Endothelial cell of umbilical vein (primary cell): ENCODE measurements around the gene CENPU. TPM values are rescaled to one million over a fixed set of nuclear protein-coding genes. Genes with fewer than 3 reads are reported as not detected.

Experiments
- BruUV-seq: library from RNA; stranded (reverse); fragments of 400-500 nt; replicated peaks from 2 replicates; lab custom pipeline; 2021; lab: Mats Ljungman, UMichigan
- CTCF ChIA-PET: fragments of 300-600, 350-600 bp; sonication (Branson Sonifier 250); formaldehyde crosslinking; loops from one replicate; lab custom pipeline; 2021; ENCODE audit warnings: antibody characterized with exemption, inconsistent platforms; lab: Charles Lee
- POLR2A ChIA-PET: fragments of 300-600, 350-600 bp; sonication (Branson Sonifier 250); formaldehyde crosslinking; loops from one replicate; lab custom pipeline; 2021; ENCODE audit warnings: antibody characterized with exemption, inconsistent platforms; lab: Charles Lee
- DNase-seq: peaks from one replicate; pipeline ENCODE4 v3.0.0-alpha.2; 2011; ENCODE audit warnings: low read depth, low spot score
- FAIRE-seq: peaks from 2 replicates; lab custom pipeline; 2011; peaks lifted over from hg19 to GRCh38; lab: Jason Lieb, UNC
- H2AFZ ChIP-seq: 2 replicates; pipeline ENCODE4 v1.6.0; 2012; ENCODE audit warnings: low read depth, low read length, control low read depth, inconsistent platforms
- H3K27ac ChIP-seq: 2 replicates; pipeline ENCODE4 v1.5.1; 2011; ENCODE audit warnings: low read depth, mild to moderate bottlenecking, control low read depth, low read length, moderate library complexity; ENCODE audit not compliant: insufficient read depth
- H3K27me3 ChIP-seq, 2 experiments: 2 replicates each; pipeline versions ENCODE4 v1.6.0 to v1.6.1; 2011; ENCODE audit warnings: low read length in 2 of 2, mixed read lengths in 1 of 2; ENCODE audit not compliant: control insufficient read depth in 2 of 2, insufficient read depth in 2 of 2
- H3K36me3 ChIP-seq, 2 experiments: 2 replicates in 1 of 2; 3 replicates in 1 of 2; pipeline ENCODE4 v1.5.1; 2011; ENCODE audit warnings: low read length in 2 of 2, mild to moderate bottlenecking in 1 of 2, moderate library complexity in 1 of 2; ENCODE audit not compliant: control insufficient read depth in 2 of 2, insufficient read depth in 2 of 2; ENCODE audit errors: extremely low read depth in 1 of 2
- H3K4me1 ChIP-seq: 3 replicates; pipeline ENCODE4 v1.5.1; 2011; ENCODE audit warnings: mild to moderate bottlenecking, low read length; ENCODE audit not compliant: control insufficient read depth, insufficient read depth; ENCODE audit errors: extremely low read depth
- H3K4me2 ChIP-seq: 2 replicates; pipeline ENCODE4 v1.6.1; 2011; ENCODE audit warnings: low read length, control low read depth, mixed read lengths; ENCODE audit not compliant: insufficient read depth
- H3K4me3 ChIP-seq, 3 experiments: fragments of 200-600 bp in 1 of 3; sonication (generic), shearing (Covaris generic) in 1 of 3; replicated peaks in 1 of 3; 2 replicates each; pipeline ENCODE4 v1.5.1; 2011 to 2016; ENCODE audit warnings: control low read depth in 3 of 3, low read length in 3 of 3, mild to moderate bottlenecking in 2 of 3, inconsistent platforms in 1 of 3, low read depth in 1 of 3, moderate library complexity in 1 of 3; ENCODE audit not compliant: insufficient read depth in 1 of 3
- H3K79me2 ChIP-seq: 2 replicates; pipeline ENCODE4 v1.6.0; 2012; ENCODE audit warnings: low read length, inconsistent platforms; ENCODE audit not compliant: control insufficient read depth, insufficient read depth
- H3K9ac ChIP-seq: replicated peaks from 2 replicates; pipeline ENCODE3; 2011; ENCODE audit warnings: low read length, control low read depth; ENCODE audit not compliant: insufficient read depth; ENCODE audit errors: extremely low read depth
- H3K9me1 ChIP-seq: replicated peaks from 3 replicates; pipeline ENCODE4 v1.6.0; 2011; ENCODE audit warnings: mild to moderate bottlenecking, low read length; ENCODE audit not compliant: control insufficient read depth, insufficient read depth; ENCODE audit errors: extremely low read depth
- H3K9me3 ChIP-seq: replicated peaks from 2 replicates; pipeline ENCODE4 v1.5.1; 2012; ENCODE audit warnings: low read length, inconsistent platforms; ENCODE audit not compliant: control insufficient read depth, insufficient read depth
- H4K20me1 ChIP-seq: replicated peaks from 2 replicates; pipeline ENCODE3; 2011; ENCODE audit warnings: mild to moderate bottlenecking, low read length; ENCODE audit not compliant: control insufficient read depth, insufficient read depth; ENCODE audit errors: extremely low read depth
- CTCF ChIP-seq, 2 donors: IDR thresholded peaks; 1 replicate in 1 of 2; 2 replicates in 1 of 2; pipeline ENCODE4 v1.5.1; 2011; ENCODE audit warnings: low read length in 2 of 2, mild to moderate bottlenecking in 2 of 2, moderate library complexity in 2 of 2, control low read depth in 1 of 2, inconsistent platforms in 1 of 2, low read depth in 1 of 2; ENCODE audit not compliant: insufficient read depth in 1 of 2; ENCODE audit errors: extremely low read depth in 1 of 2
- EZH2 ChIP-seq: IDR thresholded peaks from 2 replicates; pipeline ENCODE4 v1.6.1; 2012; ENCODE audit warnings: borderline replicate concordance, low read depth, mild to moderate bottlenecking, moderate library complexity, low read length, inconsistent platforms; ENCODE audit not compliant: severe bottlenecking
- FOS ChIP-seq: IDR thresholded peaks from 2 replicates; pipeline ENCODE4 v1.6.1; 2011; ENCODE audit warnings: mild to moderate bottlenecking, low read length, moderate library complexity, borderline replicate concordance; ENCODE audit not compliant: insufficient read depth
- GATA2 ChIP-seq: IDR thresholded peaks from 2 replicates; pipeline ENCODE4 v1.7.0; 2011; ENCODE audit warnings: low read depth, mild to moderate bottlenecking, moderate library complexity, mixed read lengths, low read length; ENCODE audit not compliant: insufficient read length, insufficient read depth
- JUN ChIP-seq: IDR thresholded peaks from 2 replicates; pipeline ENCODE4 v1.6.1; 2011; ENCODE audit warnings: borderline replicate concordance, low read depth; ENCODE audit not compliant: insufficient read length, insufficient read depth
- MAX ChIP-seq: IDR thresholded peaks from 2 replicates; pipeline ENCODE4 v1.6.1; 2011; ENCODE audit not compliant: insufficient read depth, insufficient read length
- MYC ChIP-seq: IDR thresholded peaks from one replicate; pipeline ENCODE4 v1.6.1; 2011; ENCODE audit warnings: mild to moderate bottlenecking, low read depth, low read length
- POLR2A ChIP-seq: IDR thresholded peaks from 2 replicates; pipeline ENCODE4 v1.6.1; 2012; ENCODE audit warnings: low read depth, mild to moderate bottlenecking, control low read depth, low read length
- POLR2AphosphoS5 ChIP-seq: IDR thresholded peaks from 2 replicates; pipeline ENCODE4 v1.6.1; 2012; ENCODE audit warnings: low read depth, mild to moderate bottlenecking, control low read depth, low read length, moderate library complexity; ENCODE audit not compliant: insufficient read depth
- dilution Hi-C: fragments of 300-500 bp; cut with MboI; formaldehyde crosslinking; loops from one replicate; pipeline ENCODE4 v1.15.0; 2019; ENCODE audit warnings: low sequenced_read_pairs; ENCODE audit not compliant: extremely low pct_ligation_motif_present
- intact Hi-C: fragments of 100-400 bp; cut with micrococcal nuclease; formaldehyde crosslinking; loops from one replicate; pipeline ENCODE4 v1.10.0; 2022
- polyA plus RNA-seq, 4 experiments: library from polyadenylated mRNA; depleted of rRNA in 3 of 4; stranded (reverse) in 3 of 4; unstranded in 1 of 4; fragments of >200 nt; gene quantifications; 2 replicates each; pipeline versions ENCODE4 v1.2.1 to v1.2.3, GENCODE V29; 2011 to 2012; ENCODE audit warnings: missing spikeins in 1 of 4
- total RNA-seq: library from RNA; stranded (reverse); gene quantifications from 2 replicates; pipeline ENCODE4 v1.2.3, GENCODE V29; 2021

CENPU gene
- total and polyA plus RNA-seq, 2 donors (not counting 3 experiments of a cell fraction or from before 2014, with no cell fraction given), result 7.0 to 37.9 TPM

GRCh38 chr4:184752496-184753275, 18.8 kb upstream of the CENPU start:
- CTCF ChIA-PET, result interaction anchor here (1.4 kb wide), 1 partner anchor 255 kb away, joined by 5 read pairs; no protein-coding TSS in a partner anchor
- dilution Hi-C loops, result no loop called here
- intact Hi-C loops, result no loop called here
- Histone ChIP-seq H3K4me2 (no peak overlapping the region), H4K20me1 (no peaks in the 10 kb centered on the region), H3K27ac (no peak overlapping the region), H3K4me3 (no peak overlapping the region), H2AFZ (no peak overlapping the region), H3K9me3 (no peaks in the 10 kb centered on the region), H3K9me1 (no peaks in the 10 kb centered on the region), H3K36me3 (no peaks in the 10 kb centered on the region), H3K79me2 (no peaks in the 10 kb centered on the region), H3K9ac (no peak overlapping the region), H3K27me3 (no peaks in the 10 kb centered on the region), H3K4me1 (no peaks in the 10 kb centered on the region)
- DNase-seq (no peak), FAIRE-seq (no peak)
- POLR2A ChIA-PET, result no interaction called here
- TF ChIP-seq GATA2 (no peak), MAX (no peak), CTCF (IDR thresholded peaks at IDR 0.05; ENCODE audit: extremely low read depth in 1 of 2, insufficient read depth in 1 of 2, low read depth in 1 of 2, low read length in 2 of 2) (no peak), FOS (no peak), EZH2 (no peak), POLR2AphosphoS5 (no peak), JUN (no peak), POLR2A (no peak), MYC (no peak)
- BruUV-seq, result no TSS peak
